ENCODE measurements around the gene CDHR4.

GRCh38 chr3:49790626-49791411 is 8.9 kb downstream of the CDHR4 start:
- no peak for TF ChIP-seq CTCF (IDR thresholded peaks at IDR 0.05; ENCODE audit: low read length)
- TF ChIP-seq EZH2 (optimal IDR thresholded peaks at IDR 0.05; ENCODE audit: low read depth, low read length): no peak
- TF ChIP-seq EZH2phosphoT487 (IDR thresholded peaks at IDR 0.05; ENCODE audit: low read length): no peak

Data from MM.1S (cell line).